ENCODE measurements around the gene ATP9B. TPM values are rescaled to one million over a fixed set of nuclear protein-coding genes. Genes with fewer than 3 reads are reported as not detected.

Gene ATP9B
- total and polyA plus RNA-seq, 2 donors from 2014 or later = 10.0 to 48.2 TPM

DNA sequence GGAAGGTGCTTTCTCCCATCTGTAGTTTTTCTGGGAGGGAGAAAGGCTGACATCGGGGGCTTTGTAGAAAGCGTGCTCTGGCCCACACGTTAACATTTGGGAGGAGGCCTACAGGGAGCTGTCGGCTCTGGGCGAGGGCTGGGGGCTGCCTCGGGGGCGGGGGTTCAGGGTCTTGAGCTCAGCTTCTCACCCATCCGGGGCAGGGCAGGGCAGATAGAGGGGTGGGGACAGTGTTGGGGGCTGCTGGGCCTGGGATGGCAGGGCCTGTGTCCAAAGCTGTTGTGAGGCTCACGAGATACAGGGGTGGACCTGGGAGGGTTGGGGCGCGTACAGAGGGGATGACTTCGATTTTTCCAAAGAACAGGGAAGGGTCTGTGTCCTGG lies 353.6 kb downstream of the ATP9B start:
- Histone ChIP-seq H3K27ac (ENCODE audit: low read depth in 2 of 2, low read length in 2 of 2) (no peak overlapping the region), H3K4me3 (ENCODE audit: low read length in 3 of 3) (no peak overlapping the region), H3K9ac (ENCODE audit: low read length in 3 of 3) (no peak overlapping the region), H3K4me1 (ENCODE audit: control insufficient read depth in 2 of 3, insufficient read depth in 2 of 3, low read depth in 1 of 3, low read length in 3 of 3) (no peaks in the 10 kb centered on the region), H3K36me3 (ENCODE audit: control insufficient read depth in 2 of 3, insufficient read depth in 3 of 3, low read length in 3 of 3) (no peaks in the 10 kb centered on the region), H3K27me3 (ENCODE audit: control insufficient read depth, insufficient read depth, low read length) (no peaks in the 10 kb centered on the region), H3K9me3 (ENCODE audit: control insufficient read depth in 2 of 3, insufficient read depth in 1 of 3, low read length in 3 of 3) (no peaks in the 10 kb centered on the region)
- intact Hi-C loops (cut with DNase I) = no loop called here
- DNase-seq (peak in 1 of 5 donors; percentile 51), FAIRE-seq (no peak)
- TF ChIP-seq, protein P1, sequence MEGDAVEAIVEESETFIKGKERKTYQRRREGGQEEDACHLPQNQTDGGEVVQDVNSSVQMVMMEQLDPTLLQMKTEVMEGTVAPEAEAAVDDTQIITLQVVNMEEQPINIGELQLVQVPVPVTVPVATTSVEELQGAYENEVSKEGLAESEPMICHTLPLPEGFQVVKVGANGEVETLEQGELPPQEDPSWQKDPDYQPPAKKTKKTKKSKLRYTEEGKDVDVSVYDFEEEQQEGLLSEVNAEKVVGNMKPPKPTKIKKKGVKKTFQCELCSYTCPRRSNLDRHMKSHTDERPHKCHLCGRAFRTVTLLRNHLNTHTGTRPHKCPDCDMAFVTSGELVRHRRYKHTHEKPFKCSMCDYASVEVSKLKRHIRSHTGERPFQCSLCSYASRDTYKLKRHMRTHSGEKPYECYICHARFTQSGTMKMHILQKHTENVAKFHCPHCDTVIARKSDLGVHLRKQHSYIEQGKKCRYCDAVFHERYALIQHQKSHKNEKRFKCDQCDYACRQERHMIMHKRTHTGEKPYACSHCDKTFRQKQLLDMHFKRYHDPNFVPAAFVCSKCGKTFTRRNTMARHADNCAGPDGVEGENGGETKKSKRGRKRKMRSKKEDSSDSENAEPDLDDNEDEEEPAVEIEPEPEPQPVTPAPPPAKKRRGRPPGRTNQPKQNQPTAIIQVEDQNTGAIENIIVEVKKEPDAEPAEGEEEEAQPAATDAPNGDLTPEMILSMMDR (IDR thresholded peaks at IDR 0.05; ENCODE audit: borderline replicate concordance, extremely low read depth, insufficient read depth) = no peak

DNA sequence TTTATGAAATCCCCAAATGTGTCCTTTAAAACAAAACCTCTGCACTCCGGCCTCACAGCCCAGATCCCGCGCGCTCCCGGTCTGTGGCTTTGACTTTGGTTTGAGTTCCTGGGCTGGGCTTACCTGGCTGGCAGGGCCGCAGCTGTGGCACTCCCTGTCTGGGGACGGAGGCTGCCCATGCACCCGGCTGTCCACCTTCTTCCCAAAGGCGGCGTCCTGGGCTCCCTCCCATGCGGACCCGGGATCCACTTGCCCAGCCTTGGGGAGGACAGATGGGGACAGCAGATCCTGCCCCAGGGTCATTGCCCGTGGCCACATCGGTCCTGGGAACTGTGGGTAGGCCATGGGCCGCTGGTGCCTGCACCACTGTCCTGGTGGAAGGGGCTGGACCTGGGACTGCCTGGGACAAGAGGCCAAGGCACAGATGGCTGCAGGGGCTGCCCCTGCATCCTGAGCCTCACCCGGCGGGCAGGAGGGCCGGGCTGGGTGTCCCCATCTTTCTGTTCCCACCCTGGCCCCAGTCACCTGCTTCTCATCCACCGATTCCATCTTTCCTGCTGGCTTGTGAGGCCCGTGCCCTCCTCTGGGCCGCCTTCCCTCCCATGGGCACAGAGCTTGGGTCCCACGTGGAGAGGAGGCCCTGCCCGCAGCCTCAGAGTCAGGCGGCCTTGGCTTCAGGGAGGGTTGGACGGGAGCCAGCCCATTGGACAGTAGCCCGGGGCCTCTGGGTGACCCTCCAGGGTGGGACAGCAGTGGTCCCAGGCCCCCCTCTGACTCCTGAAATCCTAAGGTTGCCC lies 354.2 kb downstream of the ATP9B start:
- no peaks in the 10 kb centered on the region for H3K4me1 ChIP-seq (ENCODE audit: control insufficient read depth in 2 of 3, insufficient read depth in 2 of 3, low read depth in 1 of 3, low read length in 3 of 3)
- DNase-seq = peak in 1 of 5 donors; percentile 71
- no peak overlapping the region for H3K4me3 ChIP-seq (ENCODE audit: low read length in 3 of 3)
- H3K36me3 ChIP-seq (ENCODE audit: control insufficient read depth in 2 of 3, insufficient read depth in 3 of 3, low read length in 3 of 3) = no peaks in the 10 kb centered on the region
- no peaks in the 10 kb centered on the region for H3K9me3 ChIP-seq (ENCODE audit: control insufficient read depth in 2 of 3, insufficient read depth in 1 of 3, low read length in 3 of 3)
- no peak overlapping the region for H3K9ac ChIP-seq (ENCODE audit: low read length in 3 of 3)
- H3K27ac ChIP-seq (ENCODE audit: low read depth in 2 of 2, low read length in 2 of 2) = no peak overlapping the region
- FAIRE-seq = no peak
- intact Hi-C loops (cut with DNase I) = no loop called here
- TF ChIP-seq, protein P1 (IDR thresholded peaks at IDR 0.05; ENCODE audit: borderline replicate concordance, extremely low read depth, insufficient read depth) = no peak
- no peaks in the 10 kb centered on the region for H3K27me3 ChIP-seq (ENCODE audit: control insufficient read depth, insufficient read depth, low read length)

DNA sequence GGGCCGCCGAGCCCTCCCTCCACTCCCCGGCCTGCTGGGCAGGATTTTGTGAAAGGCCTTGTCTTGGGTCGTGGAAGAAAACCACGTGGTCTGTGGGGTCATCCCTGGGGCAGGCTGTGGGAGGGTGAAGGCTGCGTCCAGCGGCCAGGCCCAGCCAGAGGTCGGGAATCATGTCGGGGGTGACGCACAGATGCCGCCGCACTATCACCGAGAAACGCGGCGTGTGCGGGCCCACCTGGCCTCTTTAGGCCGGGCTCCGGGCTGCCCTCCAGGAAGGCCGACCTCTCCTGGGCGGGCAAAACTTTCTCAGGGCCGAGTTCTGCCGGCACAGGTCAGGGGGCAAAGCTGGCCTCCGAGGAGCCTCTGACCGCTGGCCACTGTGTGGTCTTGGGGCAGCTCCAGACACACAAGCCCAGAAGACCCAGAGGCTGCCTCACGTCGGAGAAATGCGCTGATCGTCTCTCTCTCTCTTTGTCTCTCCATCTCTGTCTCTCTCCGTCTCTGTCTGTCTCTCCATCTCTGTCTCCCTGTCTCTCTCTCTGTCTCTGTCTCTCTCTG lies 354.9 kb downstream of the ATP9B start:
- Histone ChIP-seq H3K27ac (ENCODE audit: low read depth in 2 of 2, low read length in 2 of 2) (no peak overlapping the region), H3K36me3 (ENCODE audit: control insufficient read depth in 2 of 3, insufficient read depth in 3 of 3, low read length in 3 of 3) (no peaks in the 10 kb centered on the region), H3K4me1 (ENCODE audit: control insufficient read depth in 2 of 3, insufficient read depth in 2 of 3, low read depth in 1 of 3, low read length in 3 of 3) (no peaks in the 10 kb centered on the region), H3K27me3 (ENCODE audit: control insufficient read depth, insufficient read depth, low read length) (no peaks in the 10 kb centered on the region), H3K9me3 (ENCODE audit: control insufficient read depth in 2 of 3, insufficient read depth in 1 of 3, low read length in 3 of 3) (no peaks in the 10 kb centered on the region), H3K4me3 (ENCODE audit: low read length in 3 of 3) (no peak overlapping the region), H3K9ac (ENCODE audit: low read length in 3 of 3) (no peak overlapping the region)
- intact Hi-C loops (cut with DNase I) = no loop called here
- peak in 1 of 5 donors; percentile 91 for DNase-seq
- TF ChIP-seq, protein P1 (IDR thresholded peaks at IDR 0.05; ENCODE audit: borderline replicate concordance, extremely low read depth, insufficient read depth) = no peak
- FAIRE-seq = no peak
